Middle frontal gyrus (tissue), 1 donor: ENCODE data around the gene TRABD2B.

ENCODE experiments used
- DNase-seq: peaks from one replicate; pipeline ENCODE4 v3.0.0-alpha.2; 2015; ENCODE audit warnings: low spot score; ENCODE audit errors: extremely low spot score

Gene TRABD2B

GRCh38 chr1:47759251-47759935 is 237.8 kb downstream of the TRABD2B start:
- DNase-seq = no peak

DNA sequence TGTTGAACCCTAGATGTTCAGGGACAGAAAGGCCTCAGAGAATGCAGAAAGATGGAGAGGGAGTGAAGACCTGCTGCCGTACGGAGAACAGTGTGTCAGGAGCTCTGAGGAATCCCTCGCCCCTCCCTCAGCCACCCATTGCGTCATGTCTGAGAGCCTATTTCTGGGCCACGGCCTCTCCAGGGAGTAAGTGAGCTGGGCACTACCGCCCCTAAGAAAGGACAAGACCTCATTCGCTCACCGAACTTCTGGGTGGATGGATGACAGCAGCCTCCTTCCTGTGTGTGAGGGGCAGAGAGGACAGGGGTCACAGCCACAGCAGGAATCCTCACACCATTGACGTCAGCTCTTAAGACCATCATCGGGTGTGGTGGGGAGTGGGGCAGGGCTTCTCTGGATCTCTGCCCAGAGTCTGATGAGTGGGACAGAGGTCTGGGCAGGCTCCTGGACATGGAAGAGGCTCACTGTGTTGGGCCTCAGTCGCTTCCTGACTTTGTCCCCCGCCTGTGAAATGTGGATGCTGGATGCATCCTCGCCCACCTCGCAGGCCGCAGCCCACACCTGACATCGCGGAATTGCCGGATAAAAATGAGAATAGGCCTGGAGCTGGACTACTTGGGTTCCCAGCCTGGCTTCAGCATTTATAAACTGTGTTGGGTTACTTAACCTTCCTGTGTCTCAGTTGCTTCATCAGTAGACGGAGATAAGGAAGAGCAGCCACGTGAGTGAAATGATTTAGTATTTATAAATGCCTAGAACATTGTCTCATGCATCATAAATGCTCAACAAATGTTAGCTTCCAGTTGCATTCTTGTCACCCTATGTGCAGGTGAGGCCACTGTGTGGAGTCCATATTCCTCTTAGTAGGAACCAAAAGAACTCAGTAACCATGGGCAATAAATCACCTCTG is 238.6 kb downstream of the TRABD2B start:
- no peak for DNase-seq

DNA sequence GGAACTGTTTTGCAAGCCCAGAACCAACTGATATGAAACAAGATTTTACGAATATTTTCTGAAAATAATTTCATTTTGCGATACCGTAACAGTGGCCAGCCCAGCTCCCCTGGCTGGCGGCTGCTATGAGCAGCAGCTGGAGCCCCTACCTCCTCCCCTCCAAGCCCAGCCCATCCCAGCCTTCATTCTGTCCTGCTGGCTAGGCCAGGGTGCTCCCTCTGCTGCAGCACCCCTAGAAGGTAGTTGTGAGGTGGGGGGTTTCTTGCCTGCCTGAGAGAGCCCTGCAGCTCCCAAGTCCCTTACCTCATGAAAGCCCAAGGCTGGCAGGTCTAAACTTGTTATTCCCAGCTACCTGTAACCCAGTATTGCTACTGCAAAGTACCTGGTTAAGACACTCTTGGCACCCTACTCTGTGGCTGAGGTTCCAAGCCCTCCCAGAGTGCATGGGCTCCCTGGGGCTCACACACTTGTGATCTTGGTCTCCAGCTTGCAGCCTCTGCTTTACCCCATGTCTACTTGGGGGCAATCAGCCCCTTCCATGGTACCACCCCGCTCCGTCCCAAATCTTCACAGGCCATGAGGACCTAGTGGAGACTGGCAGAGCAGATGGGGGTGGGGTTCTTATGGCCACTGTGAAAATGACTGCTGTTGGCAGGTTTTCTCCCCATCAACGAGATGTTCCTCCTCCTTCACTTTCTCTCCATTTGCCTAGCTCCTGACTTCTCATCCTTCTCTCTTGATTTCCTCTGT is 239.8 kb downstream of the TRABD2B start:
- no peak for DNase-seq

GRCh38 chr1:47756411-47756810 is 240.8 kb downstream of the TRABD2B start:
- DNase-seq = no peak

GRCh38 chr1:47756006-47756405 is 241.2 kb downstream of the TRABD2B start:
- no peak for DNase-seq

GRCh38 chr1:47755101-47755990 is 241.8 kb downstream of the TRABD2B start:
- DNase-seq = no peak

DNA sequence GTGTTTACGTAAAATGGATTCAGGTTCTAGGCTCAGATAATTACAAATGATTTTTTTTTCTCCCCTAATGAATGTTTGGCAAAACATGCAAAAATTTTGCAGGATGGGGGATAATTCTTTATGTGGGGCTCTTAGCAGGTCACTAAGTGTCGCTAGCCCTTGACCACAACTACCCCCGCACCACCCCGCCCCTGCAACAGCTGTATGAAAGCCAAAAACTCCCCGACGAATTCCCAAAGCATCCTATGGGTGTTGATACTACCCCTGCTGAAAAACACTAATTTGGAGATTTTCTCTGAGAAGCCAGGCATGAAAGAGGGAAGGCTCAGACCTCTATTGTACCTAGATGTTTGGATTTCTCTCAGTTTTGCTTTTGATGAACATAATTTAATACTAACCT is 243.0 kb downstream of the TRABD2B start:
- DNase-seq = no peak

DNA sequence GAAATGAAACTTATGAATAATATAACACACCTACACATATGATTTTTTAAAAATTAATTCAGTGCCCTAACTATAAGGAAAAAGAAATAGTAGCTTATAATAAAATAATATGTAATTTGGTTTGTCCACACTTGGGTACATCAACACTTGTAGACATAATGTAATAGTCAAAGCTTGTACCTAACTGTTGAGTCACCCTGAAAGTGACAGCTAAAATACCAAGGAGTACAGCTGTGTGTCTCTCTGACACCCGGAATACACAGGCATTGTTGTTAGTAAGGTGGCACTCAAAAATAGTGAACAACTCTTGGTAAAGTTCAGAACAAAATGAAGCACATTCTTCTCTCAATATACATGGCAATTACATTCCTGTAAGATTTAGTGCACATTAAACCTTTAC is 243.4 kb downstream of the TRABD2B start:
- DNase-seq = no peak

DNA sequence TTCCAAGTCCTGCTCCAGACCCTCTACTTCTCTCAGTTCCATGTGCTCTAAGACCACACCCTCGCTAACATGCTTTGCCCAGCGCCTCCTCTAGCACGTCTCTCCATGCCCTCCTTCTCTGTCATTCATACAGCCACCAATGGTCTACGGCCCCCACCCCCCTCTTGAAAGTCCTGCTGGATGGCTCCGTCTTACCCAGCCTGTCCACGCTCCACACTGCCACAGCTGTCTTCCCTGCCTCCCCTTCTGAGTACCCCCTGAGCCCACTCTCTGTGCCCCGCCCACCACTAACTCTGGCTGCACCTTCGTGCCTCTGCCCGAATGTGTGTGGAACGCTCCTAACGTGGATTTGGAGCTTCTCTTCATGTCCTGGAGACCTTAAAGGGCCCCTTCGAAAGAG is 244.6 kb downstream of the TRABD2B start:
- no peak for DNase-seq

DNA sequence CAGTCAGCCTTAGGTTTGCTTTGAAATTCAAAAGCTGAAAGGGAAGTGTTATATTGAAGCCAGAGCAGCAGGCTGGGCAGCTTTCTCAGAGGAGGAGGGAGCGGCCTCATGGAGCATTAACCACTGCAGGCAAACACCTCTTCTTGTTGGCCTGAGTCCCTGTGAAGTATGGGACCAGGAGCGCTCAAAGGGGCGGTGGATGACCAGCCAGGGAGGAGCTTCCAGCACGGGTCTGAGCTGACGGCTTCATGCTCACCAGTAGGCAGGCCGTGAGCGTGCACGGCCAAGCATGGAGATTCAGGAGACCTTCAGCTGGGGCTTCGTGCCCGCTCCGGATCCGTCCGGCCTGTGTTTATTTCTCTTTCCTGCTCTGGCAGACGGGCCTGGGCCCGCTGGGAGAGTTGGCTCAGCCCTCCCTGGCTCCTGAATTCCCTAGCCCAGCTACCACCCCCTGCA is 245.2 kb downstream of the TRABD2B start:
- DNase-seq = no peak

- DNase-seq = no peak
Observed at GRCh38 chr1:47751193-47751592, 246.0 kb downstream of the TRABD2B start.

GRCh38 chr1:47745715-47746609 is 251.2 kb downstream of the TRABD2B start:
- DNase-seq = no peak

DNA sequence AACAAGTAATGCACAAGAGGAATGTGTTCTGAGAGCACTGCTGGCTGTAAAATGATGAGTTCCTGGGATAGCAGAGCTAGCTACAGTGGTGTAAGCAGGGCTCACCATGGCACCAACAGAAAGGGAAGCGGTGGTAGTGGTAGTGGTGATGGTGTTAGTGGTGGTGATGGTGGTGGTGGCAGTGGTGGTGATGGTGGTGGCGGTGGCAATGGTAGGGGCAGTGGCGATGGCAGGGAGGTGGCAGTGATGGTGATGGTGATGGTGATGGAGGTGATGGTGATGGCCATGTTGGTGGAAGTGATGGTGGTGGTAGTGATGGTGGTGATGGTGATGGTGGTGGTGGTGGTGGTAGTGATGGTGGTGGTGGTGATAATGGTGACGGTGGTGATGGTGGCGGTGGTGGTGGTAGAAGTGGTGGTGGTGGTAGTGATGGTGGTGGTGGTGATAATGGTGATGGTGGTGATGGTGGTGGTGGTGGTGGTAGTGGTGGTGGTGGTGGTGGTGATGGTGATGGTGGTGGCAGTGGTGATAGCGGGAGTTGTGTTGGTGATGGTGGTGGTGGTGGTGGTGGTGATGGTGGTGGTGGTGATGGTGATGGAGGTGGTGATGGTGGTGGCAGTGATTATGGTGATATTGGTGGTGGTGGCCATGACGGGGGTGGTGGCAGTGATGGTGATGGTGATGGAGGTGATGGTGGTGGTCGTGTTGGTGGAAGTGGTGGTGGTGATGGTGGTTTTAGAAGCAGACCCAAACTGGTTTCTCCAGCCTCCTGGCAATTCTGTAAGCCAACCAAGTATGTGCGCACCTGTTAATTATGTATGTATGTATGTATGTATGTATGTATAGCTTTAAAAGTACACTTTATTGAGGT is 254.1 kb downstream of the TRABD2B start:
- DNase-seq = no peak

GRCh38 chr1:47738560-47739182 is 258.5 kb downstream of the TRABD2B start:
- no peak for DNase-seq

DNA sequence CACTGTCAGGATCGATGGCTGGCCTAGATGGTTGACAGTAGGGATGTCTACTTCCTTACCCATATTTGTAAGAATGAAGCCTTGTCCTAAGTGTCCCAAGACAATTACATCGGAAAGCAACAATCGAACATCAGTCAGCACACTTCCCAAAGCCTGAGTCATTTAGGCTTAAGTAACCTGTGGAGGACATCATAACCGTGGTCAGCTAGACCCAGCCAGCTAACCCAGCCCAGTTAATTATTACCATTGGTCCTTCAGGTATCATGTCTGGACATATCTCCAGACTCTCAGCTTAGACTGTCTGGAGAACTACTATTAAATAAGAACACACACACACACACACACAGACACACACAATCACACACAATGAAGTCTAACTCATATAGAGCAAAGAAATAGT is 264.7 kb downstream of the TRABD2B start:
- no peak for DNase-seq

- DNase-seq = no peak
Observed at GRCh38 chr1:47731730-47732129, 265.5 kb downstream of the TRABD2B start.

DNA sequence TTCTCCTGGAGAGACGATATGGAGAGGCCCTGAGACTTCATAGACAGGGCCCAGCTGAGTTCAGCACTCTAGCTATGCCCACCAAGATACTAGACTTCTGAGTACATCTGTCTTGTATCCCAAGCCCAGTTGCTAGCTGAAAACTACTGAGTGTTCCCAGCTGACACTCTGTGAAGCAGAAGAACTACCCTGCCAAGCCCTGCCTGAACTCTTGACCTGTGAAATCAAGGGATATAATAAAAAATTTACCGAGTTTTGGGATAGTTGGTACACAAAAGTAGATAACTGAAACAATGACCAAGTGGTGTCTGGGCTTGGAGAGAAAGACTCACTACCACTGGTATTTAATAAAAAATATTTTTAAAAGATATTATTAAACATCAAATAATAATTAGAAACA is 267.5 kb downstream of the TRABD2B start:
- DNase-seq = no peak

DNA sequence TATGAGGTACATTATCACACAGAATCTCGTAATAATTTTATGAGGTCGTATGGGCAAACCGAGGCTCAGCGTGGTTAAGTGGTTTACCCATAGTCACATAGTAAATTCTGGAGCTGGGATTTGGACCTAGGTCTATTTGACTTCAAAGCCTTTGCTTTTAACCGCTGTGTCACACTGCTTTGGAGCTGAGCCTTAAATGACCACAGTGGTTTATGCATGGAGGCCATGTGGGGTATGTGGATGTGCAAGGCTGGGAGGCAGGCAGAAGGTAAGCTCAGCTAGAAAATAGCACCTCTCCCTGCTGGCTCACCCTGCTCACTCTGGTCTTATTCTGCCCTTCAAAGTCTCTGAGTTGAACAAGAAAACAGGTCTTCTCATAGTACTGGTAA is 269.5 kb downstream of the TRABD2B start:
- no peak for DNase-seq
